GM19351 (cell line): Measurements from ENCODE around the gene SLC22A23.

Source experiments
- ATAC-seq: cut with Tn5 transposase; IDR thresholded peaks from one replicate; pipeline ENCODE4 v1.9.1; 2021; ENCODE audit warnings: mild to moderate bottlenecking, moderate library complexity; ENCODE audit not compliant: unreplicated experiment

The SLC22A23 gene

DNA sequence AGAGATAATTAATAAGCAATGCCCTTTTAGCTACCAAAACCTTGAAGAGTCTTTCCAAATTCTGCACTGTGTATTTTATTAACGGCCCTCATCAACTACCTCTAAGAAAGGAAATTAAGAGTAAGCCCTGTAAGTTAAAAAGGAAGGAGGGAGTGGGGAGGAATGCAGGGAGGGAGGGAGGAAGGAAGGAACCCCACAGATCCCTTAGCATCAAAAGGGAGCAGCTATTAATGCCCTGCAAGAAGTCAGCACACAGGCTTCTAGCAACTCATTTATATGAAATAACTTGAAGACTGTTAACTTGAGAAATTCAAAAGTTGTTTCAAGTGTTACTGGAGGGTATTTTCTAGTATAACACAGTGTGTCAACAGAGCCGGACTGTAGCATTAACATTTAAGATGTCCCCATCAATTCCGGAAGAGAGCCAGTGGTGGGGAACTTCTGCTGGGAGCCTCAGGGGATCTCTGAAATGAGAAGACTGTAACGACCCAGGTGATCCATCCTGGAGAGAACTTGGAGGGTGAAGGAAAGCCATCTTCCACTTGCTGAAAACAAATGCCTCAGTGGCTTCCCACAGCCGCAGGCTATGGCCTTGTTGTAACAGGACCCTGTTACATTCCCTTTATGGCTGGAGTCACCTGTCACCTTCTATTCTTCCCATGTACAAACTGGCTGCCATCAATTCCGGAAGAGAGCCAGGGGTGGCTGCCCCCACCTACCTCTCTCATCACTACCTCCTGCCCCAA, 33.2 kb downstream of the SLC22A23 start:
- ATAC-seq, result no peak

- ATAC-seq, result no peak
Observed at GRCh38 chr6:3422435-3423070, 34.3 kb downstream of the SLC22A23 start.

DNA sequence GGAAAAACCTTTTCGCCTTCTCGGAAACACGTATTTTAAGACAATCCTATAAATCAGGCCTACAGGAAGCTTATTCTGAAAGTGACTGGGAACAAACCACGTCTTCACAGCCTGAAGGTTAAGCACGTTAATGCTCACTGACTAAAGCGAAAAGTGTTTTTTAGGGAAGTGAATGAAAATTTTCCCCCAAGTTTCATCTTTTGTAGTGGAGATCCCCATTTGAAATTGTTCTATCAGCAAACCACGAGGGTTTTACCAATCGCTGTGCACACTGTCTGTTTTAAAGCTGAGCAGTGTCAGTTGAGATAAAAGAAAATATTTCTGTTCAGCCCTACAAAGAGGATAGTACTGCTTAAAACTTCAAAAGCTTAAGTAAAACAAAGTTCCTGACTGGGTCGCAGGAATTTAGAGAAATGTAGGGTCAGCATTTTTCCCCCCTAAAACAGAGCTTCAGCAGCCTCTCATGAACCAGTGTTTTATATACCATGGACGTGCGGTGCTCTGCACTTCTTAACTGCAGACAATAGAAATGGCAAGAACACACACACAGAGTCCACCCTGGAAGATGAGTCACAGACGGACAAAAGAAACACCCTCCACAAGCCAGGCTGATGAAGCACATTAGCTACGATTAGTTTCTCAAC, 34.9 kb downstream of the SLC22A23 start:
- ATAC-seq, result no peak

DNA sequence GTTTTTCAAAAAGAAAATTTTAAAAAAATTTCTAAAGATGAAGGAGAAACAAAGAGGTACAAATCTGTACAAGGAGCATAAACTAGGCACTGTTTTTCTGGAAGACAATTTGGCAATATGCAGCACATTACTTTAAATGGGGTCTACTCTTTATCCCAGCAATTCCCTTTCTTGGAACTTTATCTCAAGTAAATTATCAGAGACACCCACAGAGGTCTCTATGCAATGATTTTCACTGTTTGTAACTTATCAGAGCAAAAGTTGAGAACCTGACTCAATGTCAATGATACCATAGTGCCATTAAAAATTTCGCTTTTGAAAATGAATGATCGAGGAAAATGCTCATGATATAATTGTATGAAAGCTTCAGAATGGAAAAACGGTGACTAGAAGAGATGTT, 35.7 kb downstream of the SLC22A23 start:
- ATAC-seq, result no peak

GRCh38 chr6:3419624-3420272, 37.1 kb downstream of the SLC22A23 start:
- ATAC-seq, result no peak

- ATAC-seq, result no peak
Observed at GRCh38 chr6:3418496-3419060, 38.3 kb downstream of the SLC22A23 start.

- no peak for ATAC-seq
Observed at GRCh38 chr6:3417473-3417872, 39.4 kb downstream of the SLC22A23 start.

DNA sequence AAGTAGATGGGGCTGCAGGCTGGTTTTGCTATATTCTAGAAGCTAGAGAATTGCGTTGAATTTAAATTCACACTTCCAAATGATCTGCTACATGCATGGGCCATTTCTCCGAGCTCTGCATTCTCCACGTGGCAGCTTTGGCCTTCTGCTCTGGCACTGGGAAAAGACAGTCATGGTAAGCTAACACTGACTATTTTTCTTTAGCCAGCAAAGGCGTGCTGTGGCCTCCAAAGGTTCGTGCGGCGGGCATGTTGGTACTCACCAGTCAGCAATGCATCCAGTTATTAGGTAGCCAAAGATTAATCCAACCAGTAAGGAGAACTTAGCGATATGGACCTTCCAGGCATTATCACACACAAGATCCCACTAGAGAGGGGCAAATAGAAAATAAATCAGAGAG, 41.4 kb downstream of the SLC22A23 start:
- no peak for ATAC-seq

DNA sequence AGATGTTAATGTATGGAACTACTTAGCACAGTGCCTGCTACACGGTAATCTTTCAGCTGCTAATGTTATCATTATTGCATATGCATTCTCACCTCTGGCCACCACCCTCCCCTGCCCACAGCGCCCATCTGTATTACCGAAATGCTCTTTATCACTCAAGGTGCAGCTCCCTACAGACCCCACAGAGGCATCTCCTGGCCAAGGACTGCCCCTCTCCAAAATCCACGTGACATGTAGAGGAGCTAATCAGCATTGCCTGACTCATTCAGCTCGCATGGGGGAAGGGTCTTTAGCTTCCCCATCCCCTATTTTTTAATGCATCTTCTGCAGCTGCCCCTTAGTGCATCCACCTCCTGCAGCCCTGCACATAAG, 41.8 kb downstream of the SLC22A23 start:
- no peak for ATAC-seq

DNA sequence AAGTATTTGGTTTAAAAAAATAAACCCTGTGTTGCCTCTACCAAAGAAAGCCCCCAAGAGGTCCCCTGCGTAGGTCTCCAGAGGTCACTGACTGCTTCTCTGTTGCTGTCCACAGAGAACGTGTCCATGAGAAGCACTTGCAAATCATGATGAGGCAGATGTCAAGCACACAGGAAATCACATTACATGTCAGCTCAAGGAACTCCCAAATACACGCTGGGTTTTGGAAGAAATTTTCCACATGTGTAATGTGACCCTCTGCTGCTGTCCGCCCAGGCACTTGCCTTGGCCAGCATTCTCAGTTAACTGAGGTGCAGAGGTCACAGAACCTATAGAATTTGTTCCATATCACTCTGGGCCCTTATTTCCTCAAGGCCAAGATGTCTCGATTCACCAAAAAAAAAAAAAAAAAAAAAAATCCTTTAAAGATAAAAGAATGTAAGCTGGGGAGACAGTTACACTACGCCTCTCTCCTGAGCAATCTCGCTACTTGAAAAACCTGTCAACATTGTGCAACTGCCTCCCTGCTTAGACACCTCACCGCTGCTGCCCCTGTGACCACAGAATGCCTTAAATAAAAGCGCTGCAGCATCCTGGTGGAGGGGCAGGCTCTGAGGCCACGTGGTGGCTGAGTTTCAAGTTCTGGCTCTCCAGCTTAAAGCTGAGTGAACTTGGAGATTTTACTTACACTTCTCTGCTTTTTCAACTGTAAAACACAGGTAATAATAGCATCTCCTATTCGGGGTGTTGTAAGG, 42.3 kb downstream of the SLC22A23 start:
- ATAC-seq, result no peak

- no peak for ATAC-seq
Observed at GRCh38 chr6:3413592-3413991, 43.3 kb downstream of the SLC22A23 start.

- ATAC-seq, result no peak
Observed at GRCh38 chr6:3412779-3413500, 43.9 kb downstream of the SLC22A23 start.

DNA sequence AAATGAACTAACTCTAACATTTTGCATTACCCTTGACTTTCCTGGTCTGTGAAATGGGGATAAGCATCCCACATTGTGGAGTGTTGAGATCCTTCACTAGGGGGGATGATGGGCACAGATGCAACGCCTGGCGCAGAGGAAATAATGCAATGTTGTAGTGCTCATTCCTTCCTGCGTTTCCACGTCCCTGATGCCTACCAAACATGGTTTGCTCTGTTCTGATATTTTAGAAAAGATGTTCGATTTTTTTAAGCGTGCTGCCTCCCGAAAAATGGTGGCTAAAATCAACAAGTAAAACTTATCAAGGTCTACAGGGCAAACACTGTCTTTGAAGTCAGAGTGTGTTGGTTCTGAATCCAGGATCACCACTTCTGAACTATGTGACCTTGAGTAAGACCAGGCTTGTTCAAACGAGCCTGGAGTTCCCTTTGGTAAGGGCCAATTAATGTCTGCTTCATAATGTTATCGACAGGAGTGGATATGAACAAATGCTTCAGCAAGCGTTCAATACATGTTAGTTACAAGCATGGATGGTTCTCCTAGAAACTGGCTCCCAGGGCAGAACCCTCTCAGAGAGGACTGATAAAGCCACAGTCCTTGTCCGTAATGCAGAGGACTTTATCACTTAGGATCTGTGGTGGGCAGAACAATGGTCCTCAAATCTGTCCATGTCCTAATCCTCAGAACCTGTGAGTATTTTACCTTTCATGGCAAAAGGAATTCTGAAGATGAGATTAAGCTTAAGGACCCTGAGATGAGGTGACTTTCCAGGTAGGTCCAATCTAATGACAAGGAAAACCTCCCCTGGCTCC, 44.7 kb downstream of the SLC22A23 start:
- no peak for ATAC-seq

DNA sequence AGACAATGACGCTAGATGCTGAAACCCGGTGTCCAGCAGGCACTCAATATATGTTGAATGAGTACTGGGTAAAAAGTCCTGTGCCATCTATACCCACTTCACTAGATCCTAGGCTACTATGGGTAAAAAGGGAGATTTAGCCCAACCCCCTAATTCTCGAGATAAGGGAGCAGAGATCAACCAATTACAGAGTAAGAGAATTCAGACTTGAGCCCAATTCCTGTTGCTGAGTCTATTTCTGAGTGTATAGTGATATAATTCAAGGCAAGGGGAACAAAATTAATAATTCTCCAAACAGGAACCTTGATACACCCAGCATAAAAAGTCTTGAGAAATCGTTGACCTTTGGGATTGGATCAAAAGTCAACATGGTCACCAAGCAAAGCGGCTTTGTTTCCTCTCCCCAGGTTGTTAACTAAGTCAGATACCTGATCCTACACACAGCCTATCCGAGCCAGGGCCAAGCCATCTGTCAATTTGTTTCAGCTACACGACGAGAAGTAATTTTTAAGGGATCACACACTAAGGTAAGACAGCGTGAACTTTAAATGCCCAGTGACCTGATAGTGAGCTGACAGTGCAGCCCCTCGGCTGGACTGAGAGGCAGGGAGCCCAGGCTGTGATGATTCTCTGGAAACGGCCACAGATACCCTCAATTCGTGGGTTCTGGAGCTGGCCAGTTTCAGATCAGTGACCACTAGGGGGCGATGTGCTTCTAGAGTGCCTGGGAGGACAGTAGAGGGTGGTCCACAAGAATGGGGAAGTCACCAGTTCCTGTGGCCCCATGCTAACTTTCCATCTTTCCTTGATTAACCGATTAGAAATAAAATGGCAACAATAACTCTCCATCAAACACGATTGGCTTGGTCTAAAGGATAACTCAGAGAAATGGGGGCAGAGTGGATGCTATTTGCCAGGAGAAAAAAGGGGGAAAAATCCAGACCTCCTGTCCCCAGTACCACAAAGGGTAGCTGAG, 46.2 kb downstream of the SLC22A23 start:
- no peak for ATAC-seq

GRCh38 chr6:3409699-3410384, 47.0 kb downstream of the SLC22A23 start:
- no peak for ATAC-seq

- no peak for ATAC-seq
Observed at GRCh38 chr6:3408665-3409064, 48.2 kb downstream of the SLC22A23 start.

DNA sequence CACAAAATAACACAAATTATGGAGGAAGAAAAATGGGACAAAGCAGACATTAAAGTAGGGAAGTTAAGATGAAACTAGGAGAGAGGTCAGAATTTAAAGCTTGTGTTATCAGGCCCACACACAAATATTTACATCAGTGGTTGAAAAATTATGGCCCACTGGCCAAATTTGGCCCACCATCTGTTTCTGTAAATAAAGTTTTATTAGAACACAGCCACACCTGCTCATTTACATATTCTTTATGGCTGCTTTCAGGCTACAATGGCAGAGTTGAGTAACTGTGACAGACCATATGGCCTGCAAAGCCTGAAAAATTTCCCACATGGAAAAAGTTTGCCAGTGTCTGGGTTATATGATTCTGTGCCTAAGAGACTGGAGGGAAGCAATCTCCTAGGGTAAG, 49.0 kb downstream of the SLC22A23 start:
- ATAC-seq, result no peak
